ENCODE data around the gene ERVW-1. TPM values are rescaled to one million over a fixed set of nuclear protein-coding genes. Genes with fewer than 3 reads are reported as not detected.
A peak's percentile ranks its signal among the peaks of the same experiment; 100 is the strongest.

ERVW-1 gene
- total and polyA plus RNA-seq, 2 of the 13 experiments (the other 11 are each of a cell fraction or from before 2014, with no cell fraction given) = not detected

- TF ChIP-seq ZNF460 (CRISPR knock-in tag; IDR thresholded peaks at IDR 0.05; ENCODE audit: borderline replicate concordance) = no peak
- peak; percentile 83 for TF ChIP-seq DMAP1 (CRISPR knock-in tag; IDR thresholded peaks at IDR 0.05)
- no peak for TF ChIP-seq IKZF4 (CRISPR knock-in tag; IDR thresholded peaks at IDR 0.05; ENCODE audit: borderline replicate concordance, low read depth, not compliant biosample characterization)
- TF ChIP-seq NR2F2 (IDR thresholded peaks at IDR 0.05; ENCODE audit: borderline replicate concordance, low read depth) = no peak
- 0 out of 2 replicates have a peak, but pooled peaks have one; percentile 56 for TF ChIP-seq ZBTB44 (CRISPR knock-in tag; IDR thresholded peaks at IDR 0.05)
- peak; percentile 83 for TF ChIP-seq ZNF142 (CRISPR knock-in tag; IDR thresholded peaks at IDR 0.05)
- 0 out of 2 replicates have a peak, but pooled peaks have one; percentile 38 for TF ChIP-seq RFXANK (CRISPR knock-in tag; IDR thresholded peaks at IDR 0.05)
- TF ChIP-seq GZF1 (CRISPR knock-in tag; IDR thresholded peaks at IDR 0.05) = no peak
- TF ChIP-seq E2F5 (CRISPR knock-in tag; conservative IDR thresholded peaks at IDR 0.05) = no peak
- TF ChIP-seq PCBP2 (optimal IDR thresholded peaks at IDR 0.05; ENCODE audit: low read depth, low read length, poor library complexity, severe bottlenecking) = no peak
- 0 out of 2 replicates have a peak, but pooled peaks have one; percentile 48 for TF ChIP-seq POLR2AphosphoS2 (IDR thresholded peaks at IDR 0.05; ENCODE audit: low read depth, low read length)
- TF ChIP-seq ZNF878 (CRISPR knock-in tag; IDR thresholded peaks at IDR 0.05) = no peak
- no peak for TF ChIP-seq ZNF790 (CRISPR knock-in tag; IDR thresholded peaks at IDR 0.05; ENCODE audit: borderline replicate concordance)
- peak; percentile 95 for TF ChIP-seq ELF1 (CRISPR knock-in tag; IDR thresholded peaks at IDR 0.05)
- TF ChIP-seq MAF1 (CRISPR knock-in tag; IDR thresholded peaks at IDR 0.05; ENCODE audit: borderline replicate concordance) = 0 out of 2 replicates have a peak, but pooled peaks have one; percentile 46
- 0 out of 2 replicates have a peak, but pooled peaks have one; percentile 23 for TF ChIP-seq ZBTB14 (CRISPR knock-in tag; IDR thresholded peaks at IDR 0.05)
- TF ChIP-seq PHF5A (CRISPR knock-in tag; IDR thresholded peaks at IDR 0.05; ENCODE audit: low read depth, unreplicated experiment) = peak; percentile 61
- TF ChIP-seq SMAD3 (CRISPR knock-in tag; IDR thresholded peaks at IDR 0.05) = no peak; the same call in 1 of the 2 replicates
- no peak for TF ChIP-seq EP300 (IDR thresholded peaks at IDR 0.05; ENCODE audit: low read depth in 2 of 2, low read length in 2 of 2)
- TF ChIP-seq EP300 (CRISPR knock-in tag; IDR thresholded peaks at IDR 0.05; ENCODE audit: borderline replicate concordance) = no peak
Observed at GRCh38 chr7:92447345-92448204, 30.2 kb downstream of the ERVW-1 start, which contains the start of gene GATAD1 (continued).
